PFSK-1 (cell line): ENCODE data around the gene KHK.

Experiments
- POLR2AphosphoS5 ChIP-seq: IDR thresholded peaks from 2 replicates; pipeline ENCODE4 v1.6.1; 2012; ENCODE audit warnings: low read depth, mild to moderate bottlenecking, control low read depth, low read length, moderate library complexity
- SIN3A ChIP-seq: IDR thresholded peaks from 2 replicates; pipeline ENCODE4 v1.6.1; 2012; ENCODE audit warnings: mild to moderate bottlenecking, low read length, moderate library complexity, borderline replicate concordance; ENCODE audit not compliant: insufficient read depth
- TAF1 ChIP-seq: IDR thresholded peaks from 2 replicates; pipeline ENCODE4 v1.6.1; 2012; ENCODE audit warnings: low read length, control low read depth, borderline replicate concordance; ENCODE audit not compliant: insufficient read depth

DNA sequence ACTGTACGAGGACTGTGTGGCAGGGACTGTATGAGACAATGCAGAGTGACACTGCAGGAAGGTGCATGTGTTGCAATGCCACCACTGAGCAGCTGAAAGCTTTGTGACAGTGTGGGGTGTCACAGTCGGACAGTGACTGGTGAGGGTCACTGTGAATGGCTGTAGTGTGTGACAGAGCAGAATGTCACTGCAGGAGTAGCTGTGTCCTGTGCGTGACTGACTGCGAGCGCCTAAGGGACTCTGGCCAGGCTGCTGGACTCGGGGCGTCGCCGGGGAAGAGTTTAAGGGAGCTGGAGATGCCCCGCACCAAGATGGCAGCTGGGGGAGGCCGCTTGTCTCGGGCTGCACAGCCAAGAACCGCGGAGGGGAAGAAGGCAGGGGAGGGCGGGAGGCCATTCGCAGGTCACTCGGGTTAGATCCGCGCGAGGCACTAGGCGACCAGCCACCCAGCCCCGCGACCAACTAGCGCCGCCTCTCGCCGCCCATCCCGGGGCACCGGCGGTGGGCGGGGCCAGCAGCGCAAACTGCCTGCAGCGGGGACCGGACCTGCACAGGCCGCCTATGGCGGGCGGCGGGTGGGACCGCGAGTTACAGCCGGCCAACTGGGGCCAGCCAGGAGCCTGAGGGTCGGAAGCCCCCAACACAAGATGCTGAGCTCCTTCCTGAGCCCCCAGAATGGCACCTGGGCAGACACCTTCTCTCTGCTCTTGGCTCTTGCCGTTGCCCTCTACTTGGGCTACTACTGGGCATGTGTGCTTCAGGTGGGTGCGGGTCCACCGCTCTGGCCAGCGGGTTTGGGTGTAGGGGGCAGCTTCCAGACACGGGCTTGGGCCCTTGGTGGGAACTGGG is 37.0 kb downstream of the KHK start, which contains the start of gene ABHD1:
- TF ChIP-seq TAF1 (no peak), SIN3A (no peak), POLR2AphosphoS5 (no peak)
